Coronary artery (tissue), 2 donors: ENCODE data around the gene LARGE2.

Experiments
- DNase-seq: peaks from one replicate; pipeline ENCODE4 v3.0.0-alpha.2; 2017; ENCODE audit warnings: low spot score
- H3K27ac ChIP-seq, 2 donors: fragments of 200-600 bp; sonication (generic); one replicate each; pipeline ENCODE4 v1.5.1; 2016 to 2019
- H3K4me3 ChIP-seq: fragments of 200-600 bp; sonication (generic); 2 replicates; pipeline ENCODE4 v1.5.1; 2016; ENCODE audit warnings: mild to moderate bottlenecking, moderate library complexity
- TF ChIP-seq, protein P1 (sequence below): fragments of 200-600 bp; sonication (generic); IDR thresholded peaks from one replicate; pipeline ENCODE4 v1.5.1; 2019; ENCODE audit warnings: antibody characterized with exemption

Gene LARGE2

DNA sequence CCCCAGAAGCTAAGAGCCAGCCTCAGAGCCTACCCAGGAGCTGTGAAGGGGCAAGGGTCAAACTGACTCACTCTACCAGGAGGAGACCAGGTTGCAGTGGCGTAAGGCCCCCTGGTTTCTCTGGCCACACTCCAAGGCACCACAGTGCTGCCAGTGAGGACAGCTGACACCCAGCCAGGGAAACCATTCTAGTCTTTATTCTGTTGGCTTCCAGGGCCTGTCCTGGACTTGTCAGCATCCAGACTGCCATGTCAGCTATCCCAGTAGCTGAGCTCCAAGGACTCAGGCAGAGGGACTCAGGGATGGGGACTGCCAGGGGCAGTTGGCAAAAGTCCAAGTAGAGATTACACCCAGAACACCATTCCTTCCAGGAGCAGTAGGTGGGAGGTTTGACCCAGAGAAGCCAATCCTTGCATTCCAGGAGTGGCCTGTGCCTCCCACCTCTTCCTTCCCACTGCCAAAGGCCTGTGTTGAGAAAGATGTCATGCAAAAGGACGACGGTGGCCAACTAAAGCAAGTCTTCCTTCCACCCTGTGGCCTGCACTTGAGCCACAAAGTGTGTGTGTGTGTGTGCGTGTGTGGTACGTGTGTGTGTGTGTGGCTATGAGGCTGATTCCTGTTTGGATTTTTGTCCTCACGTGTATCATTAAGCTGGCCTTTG is 40.6 kb upstream of the LARGE2 start:
- TF ChIP-seq, protein P1, sequence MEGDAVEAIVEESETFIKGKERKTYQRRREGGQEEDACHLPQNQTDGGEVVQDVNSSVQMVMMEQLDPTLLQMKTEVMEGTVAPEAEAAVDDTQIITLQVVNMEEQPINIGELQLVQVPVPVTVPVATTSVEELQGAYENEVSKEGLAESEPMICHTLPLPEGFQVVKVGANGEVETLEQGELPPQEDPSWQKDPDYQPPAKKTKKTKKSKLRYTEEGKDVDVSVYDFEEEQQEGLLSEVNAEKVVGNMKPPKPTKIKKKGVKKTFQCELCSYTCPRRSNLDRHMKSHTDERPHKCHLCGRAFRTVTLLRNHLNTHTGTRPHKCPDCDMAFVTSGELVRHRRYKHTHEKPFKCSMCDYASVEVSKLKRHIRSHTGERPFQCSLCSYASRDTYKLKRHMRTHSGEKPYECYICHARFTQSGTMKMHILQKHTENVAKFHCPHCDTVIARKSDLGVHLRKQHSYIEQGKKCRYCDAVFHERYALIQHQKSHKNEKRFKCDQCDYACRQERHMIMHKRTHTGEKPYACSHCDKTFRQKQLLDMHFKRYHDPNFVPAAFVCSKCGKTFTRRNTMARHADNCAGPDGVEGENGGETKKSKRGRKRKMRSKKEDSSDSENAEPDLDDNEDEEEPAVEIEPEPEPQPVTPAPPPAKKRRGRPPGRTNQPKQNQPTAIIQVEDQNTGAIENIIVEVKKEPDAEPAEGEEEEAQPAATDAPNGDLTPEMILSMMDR = no peak
- Histone ChIP-seq H3K4me3 (no peak overlapping the region), H3K27ac (no peak overlapping the region)
- DNase-seq = no peak

DNA sequence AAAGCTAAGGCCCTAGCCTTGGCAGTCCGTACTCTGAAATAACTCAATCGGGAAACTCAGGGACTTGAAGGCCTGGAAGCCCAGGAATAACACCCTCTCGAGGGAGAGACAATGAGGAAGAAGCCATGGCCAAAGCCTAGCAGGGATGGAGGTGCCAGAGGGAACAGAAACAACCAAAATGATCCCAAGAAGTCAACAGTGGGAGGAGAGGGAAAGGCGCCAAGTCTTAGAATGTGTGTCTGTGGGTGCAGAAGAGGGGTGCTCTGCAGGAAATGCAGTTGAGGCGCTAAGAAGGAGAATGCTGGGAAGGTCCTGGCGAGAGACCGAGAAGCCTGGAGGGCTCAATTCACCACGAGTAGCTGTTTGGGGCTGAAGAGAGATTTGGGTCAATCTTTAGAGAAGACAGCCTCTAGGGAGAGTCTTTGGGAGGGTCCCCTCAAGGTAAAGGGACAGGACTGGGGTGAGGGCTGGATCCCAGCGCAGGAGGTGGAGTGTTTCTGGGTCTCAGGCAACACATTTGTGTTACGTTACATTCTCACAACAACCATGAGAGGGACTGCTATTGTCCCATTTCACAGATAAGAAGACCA is 37.8 kb upstream of the LARGE2 start:
- TF ChIP-seq, protein P1 = no peak
- Histone ChIP-seq H3K4me3 (peak overlapping the region; percentile 80), H3K27ac (no peak overlapping the region)
- no peak for DNase-seq

DNA sequence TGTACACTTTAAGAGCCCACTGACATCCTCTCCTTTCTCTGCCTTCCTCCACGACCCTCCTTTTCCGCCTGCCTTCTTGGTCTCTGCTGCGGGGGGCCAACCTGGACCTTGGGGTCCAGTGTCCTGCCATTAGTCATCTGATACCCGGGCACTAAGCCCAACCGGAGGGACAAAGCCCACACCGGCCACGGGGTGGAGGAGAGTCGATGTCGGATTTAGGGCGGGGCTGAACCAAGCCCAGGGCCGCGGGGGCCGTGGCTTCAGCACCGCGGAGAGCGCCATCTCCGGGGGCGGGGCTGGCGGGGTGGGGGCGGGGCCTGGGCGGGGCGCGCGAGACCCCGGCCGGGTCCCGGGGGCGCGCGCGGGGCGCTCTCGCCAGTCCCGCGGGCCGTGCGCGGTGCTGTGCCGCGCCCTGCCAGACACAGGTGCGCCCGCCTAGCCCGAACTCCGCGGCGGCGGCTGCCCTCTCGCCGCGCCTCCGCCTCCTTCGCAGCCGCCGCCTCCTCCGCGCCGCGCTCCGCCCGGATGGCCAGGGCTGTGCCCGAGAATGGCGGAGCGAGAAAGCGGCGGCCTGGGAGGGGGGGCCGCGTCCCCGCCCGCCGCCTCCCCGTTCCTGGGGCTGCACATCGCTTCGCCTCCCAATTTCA is 37.1 kb upstream of the LARGE2 start, which contains the start of gene MAPK8IP1:
Gene MAPK8IP1, plus strand, starts transcription at position 378 of the 647 bp plus-strand sequence. Its CDS starts 170 bp downstream, at position 548.
- H3K4me3 ChIP-seq = peak within 1 kb of the TSS; percentile 80
- TF ChIP-seq, protein P1 = no peak
- H3K27ac ChIP-seq = no peak within 1 kb of the TSS
- no peak for DNase-seq

DNA sequence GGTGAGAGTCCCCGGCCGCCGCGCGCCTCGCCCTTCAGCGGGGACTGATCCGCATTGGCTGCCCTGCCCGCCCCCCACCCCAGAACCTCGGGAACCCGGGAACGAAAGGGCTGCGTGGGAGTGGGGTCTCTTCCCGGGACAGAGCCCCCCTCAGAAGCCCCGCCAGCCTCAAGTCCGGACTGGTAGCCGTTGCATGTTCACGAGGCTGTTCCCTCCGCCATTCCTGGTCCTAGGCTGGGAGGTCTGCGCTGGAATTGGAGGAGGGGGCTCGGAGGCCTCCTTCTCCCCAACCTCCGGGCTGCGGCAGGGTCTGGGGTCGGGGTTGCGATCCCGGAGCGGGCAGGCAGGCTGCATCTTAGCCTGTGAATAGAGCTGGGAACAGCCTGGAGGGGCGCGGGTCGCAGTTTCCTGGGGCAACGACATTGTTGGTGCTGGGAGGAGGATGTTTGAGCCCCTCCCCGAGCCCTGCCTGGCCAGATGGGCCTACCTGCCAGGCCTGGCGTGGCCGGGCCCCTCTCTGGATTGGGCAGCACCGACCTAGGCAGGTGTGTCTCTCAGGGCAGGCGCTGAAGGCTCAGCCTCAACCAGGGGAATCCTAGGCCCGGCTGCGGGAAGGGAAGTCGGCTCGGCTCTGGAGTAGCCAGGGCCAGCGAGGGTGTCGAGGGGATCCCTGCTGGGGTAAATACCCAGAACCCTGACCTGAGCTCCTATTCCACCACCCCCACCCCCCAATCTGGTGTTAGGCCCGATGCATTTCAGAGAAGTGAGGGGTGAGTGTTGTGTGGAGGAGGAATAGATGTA is 36.3 kb upstream of the LARGE2 start:
- TF ChIP-seq, protein P1 = no peak
- no peak for DNase-seq
- no peak overlapping the region for H3K27ac ChIP-seq

DNA sequence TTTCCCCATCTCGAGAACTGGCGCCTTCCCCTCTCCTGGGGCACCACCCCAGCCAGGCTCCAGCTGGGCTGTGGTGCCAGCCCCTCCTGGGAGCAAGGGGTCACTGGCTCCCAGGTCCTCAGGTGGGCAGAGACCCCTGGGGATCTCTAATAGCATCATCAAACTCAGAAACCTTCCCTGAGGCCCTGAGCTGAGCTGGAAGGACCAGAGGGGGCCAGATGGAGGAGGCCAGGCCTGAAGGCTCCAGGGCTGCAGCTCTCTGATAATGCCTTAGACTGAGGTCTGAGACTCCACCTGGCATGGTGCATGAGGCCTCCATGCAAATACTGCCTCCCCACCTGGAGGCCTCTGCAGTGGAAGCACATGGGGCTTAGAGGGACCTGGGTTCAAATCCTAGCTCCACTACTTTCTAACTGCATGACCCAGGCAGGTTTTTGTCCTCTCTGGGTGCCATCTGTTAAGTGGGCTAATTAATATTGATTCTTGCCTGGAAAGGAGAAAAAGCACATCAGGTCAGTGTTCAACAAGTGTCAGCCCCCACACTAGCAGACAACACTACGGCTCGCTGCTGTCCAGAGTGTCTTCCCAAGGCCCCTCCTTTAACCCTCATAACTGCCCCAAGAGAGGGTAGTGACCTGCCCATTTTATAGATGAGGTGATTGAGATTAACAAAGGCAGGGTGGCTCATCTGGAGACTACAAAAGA is 35.5 kb upstream of the LARGE2 start:
- no peak overlapping the region for H3K27ac ChIP-seq
- DNase-seq = no peak
- TF ChIP-seq, protein P1 = no peak
- no peak overlapping the region for H3K4me3 ChIP-seq

More for the DNA sequence above, 36.3 kb upstream of the LARGE2 start:
- H3K4me3 ChIP-seq = peak overlapping the region; percentile 80

DNA sequence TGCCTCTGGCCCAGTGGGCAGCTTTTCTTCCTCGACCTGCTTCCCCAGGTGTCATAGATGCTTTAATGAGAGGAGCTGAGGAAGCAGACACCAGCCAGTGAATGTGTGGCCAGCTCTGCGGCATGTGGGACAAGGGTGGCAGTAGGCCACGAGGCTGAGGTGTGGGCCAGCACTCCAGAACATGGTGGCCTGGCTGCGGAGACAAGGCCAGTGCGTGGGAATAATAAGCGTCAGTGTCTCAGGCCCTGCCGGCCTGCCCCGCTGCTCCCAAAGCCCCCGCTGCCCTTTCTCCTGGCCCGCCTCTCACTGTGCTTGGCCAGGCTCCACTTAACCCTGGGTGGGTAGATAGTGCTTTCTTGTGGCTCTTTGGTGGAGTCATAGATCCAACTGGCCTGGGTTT is 34.9 kb upstream of the LARGE2 start:
- TF ChIP-seq, protein P1 = no peak
- no peak overlapping the region for H3K27ac ChIP-seq
- DNase-seq = no peak
- no peak overlapping the region for H3K4me3 ChIP-seq
